T-helper 2 cell treated with Interferon-gamma antibody and Interleukin-4, amounts not matched to agents 5 μg/mL and 100 μg/mL, for 36 hours (primary cell): ENCODE data around the gene OR4N2.
"Not testable (repeated sequence)": the region's sequence is repeated elsewhere in the genome, so short reads cannot be mapped to it uniquely, and the experiment has no call there.

Experiments used
- DNase-seq: peaks from one replicate; pipeline ENCODE4 v3.0.0; 2021; ENCODE audit warnings: low spot score
- H3K27ac Mint-ChIP-seq: one replicate; pipeline ENCODE4 v1.8.0; 2021; ENCODE audit warnings: mild to moderate bottlenecking, mixed read lengths
- H3K27me3 Mint-ChIP-seq: one replicate; pipeline ENCODE4 v1.8.0; 2021; ENCODE audit warnings: low read depth, mixed read lengths
- H3K36me3 Mint-ChIP-seq: one replicate; pipeline ENCODE4 v1.8.0; 2021; ENCODE audit warnings: low read depth, mixed read lengths
- H3K4me1 Mint-ChIP-seq: one replicate; pipeline ENCODE4 v1.8.0; 2021; ENCODE audit warnings: low read depth, mixed read lengths
- H3K4me3 Mint-ChIP-seq: one replicate; pipeline ENCODE4 v1.8.0; 2022; ENCODE audit warnings: mild to moderate bottlenecking, moderate library complexity, mixed read lengths
- H3K9me3 Mint-ChIP-seq: one replicate; pipeline ENCODE4 v1.8.0; 2021; ENCODE audit warnings: mixed read lengths

The OR4N2 gene

GRCh38 chr14:19803470-19803869 is at the start of gene OR4N2:
OR4N2 (plus strand) TSS chr14:19803770; CDS start chr14:19827449, 23,679 bp downstream.
- not testable (repeated sequence) for H3K27me3 Mint-ChIP-seq, DNase-seq, H3K27ac Mint-ChIP-seq, H3K9me3 Mint-ChIP-seq, H3K4me3 Mint-ChIP-seq, H3K36me3 Mint-ChIP-seq, H3K4me1 Mint-ChIP-seq

DNA sequence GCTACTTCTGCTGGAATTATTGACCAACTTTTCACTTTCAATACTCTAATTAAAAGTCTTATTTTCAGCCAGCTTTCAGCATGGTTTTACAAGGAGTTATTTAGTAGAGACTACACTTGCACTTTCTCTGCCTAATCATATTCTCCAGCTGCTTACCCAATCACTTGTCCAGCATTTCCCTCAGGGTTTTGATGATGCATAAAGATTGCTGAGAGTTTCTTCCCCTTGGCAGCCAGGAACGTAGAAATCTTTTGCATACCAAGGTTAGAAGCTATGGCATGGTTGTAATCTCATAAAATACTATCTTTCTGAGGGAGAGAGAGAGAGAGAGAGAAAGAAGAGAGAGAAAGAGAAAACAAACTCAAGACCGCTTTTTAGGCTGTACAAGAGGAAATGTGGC is 49.4 kb upstream of the OR4N2 start:
- no peaks in the 10 kb centered on the region for H3K9me3 Mint-ChIP-seq
- H3K36me3 Mint-ChIP-seq: no peaks in the 10 kb centered on the region
- H3K27ac Mint-ChIP-seq: no peak overlapping the region
- no peak for DNase-seq
- H3K27me3 Mint-ChIP-seq: no peaks in the 10 kb centered on the region
- no peak overlapping the region for H3K4me3 Mint-ChIP-seq
- H3K4me1 Mint-ChIP-seq: no peaks in the 10 kb centered on the region

DNA sequence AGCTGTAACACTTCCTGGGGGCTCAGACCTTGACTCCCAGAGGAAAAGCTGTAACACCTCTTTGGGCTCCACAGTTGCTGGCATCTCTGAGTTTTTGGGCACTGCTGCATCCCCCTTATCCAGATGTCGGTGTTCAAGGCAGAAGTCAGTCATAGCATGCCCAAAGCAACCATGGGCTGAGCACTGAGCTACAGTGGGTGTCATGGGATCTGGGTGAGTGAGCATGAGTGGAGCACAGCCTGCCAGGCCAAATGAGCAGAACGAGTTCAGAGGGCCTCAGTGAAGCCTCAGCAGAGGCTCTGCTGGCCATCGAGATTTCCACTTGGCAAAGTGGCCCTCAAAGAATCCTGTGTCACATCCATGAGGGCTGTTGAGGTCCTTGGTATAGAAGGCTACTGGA is 32.1 kb upstream of the OR4N2 start:
- H3K27me3 Mint-ChIP-seq, H3K27ac Mint-ChIP-seq, H3K36me3 Mint-ChIP-seq, H3K4me3 Mint-ChIP-seq, DNase-seq, H3K4me1 Mint-ChIP-seq: not testable (repeated sequence)
- H3K9me3 Mint-ChIP-seq: peaks cover 23% of the 10 kb centered on the region

- Mint-ChIP-seq H3K27me3 (no peaks in the 10 kb centered on the region), H3K27ac (no peak overlapping the region), H3K9me3 (peaks cover 23% of the 10 kb centered on the region), H3K36me3 (no peaks in the 10 kb centered on the region), H3K4me1 (no peaks in the 10 kb centered on the region), H3K4me3 (no peak overlapping the region)
- DNase-seq: no peak
Observed at GRCh38 chr14:19771895-19772430, 31.6 kb upstream of the OR4N2 start.

DNA sequence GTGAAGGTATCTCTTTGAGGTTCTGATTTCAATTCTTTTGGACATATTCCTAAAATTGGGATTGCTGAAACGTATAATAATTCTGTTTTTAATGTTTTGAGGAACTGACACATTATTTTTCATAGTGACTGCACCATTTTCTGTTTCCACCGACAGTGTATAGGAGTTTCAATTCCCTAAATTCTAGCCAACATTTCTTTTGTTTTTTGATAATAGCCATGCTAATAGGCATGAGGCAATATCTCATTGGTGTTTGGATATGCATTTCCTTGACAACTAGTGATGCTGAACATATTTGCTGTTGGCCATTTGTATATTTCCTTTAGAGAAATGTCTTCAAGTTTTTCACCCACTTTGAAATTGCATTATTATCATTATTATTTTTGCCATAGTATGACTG is 31.1 kb upstream of the OR4N2 start:
- not testable (repeated sequence) for DNase-seq, H3K27me3 Mint-ChIP-seq, H3K36me3 Mint-ChIP-seq

GRCh38 chr14:19773204-19773603 is 30.4 kb upstream of the OR4N2 start, which contains the start of gene OR4M1:
OR4M1 (plus strand) TSS chr14:19773504; CDS start chr14:19780323, 6,819 bp downstream.
- not testable (repeated sequence) for DNase-seq, H3K4me1 Mint-ChIP-seq, H3K36me3 Mint-ChIP-seq, H3K27me3 Mint-ChIP-seq, H3K27ac Mint-ChIP-seq, H3K4me3 Mint-ChIP-seq
- H3K9me3 Mint-ChIP-seq: peaks cover 23% of the 10 kb centered on the region

More for the DNA sequence above, 31.1 kb upstream of the OR4N2 start:
- not testable (repeated sequence) for H3K4me3 Mint-ChIP-seq, H3K4me1 Mint-ChIP-seq, H3K27ac Mint-ChIP-seq
- peaks cover 23% of the 10 kb centered on the region for H3K9me3 Mint-ChIP-seq

DNA sequence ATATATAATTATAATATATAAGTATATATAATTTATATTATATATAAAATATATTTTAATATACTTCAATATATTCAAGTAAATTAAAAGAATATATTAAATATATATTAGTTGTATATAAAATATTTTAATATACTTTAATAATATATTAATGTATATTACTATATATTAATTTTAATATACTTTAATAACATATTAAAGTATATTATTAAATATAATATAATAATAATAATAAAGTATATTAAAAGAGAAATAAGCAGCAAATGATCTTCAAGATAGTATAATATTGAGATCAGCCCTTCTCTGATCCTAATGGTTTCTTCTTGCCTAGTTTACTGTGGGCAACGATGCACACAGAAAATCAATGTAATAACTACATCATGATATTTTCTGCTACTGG is 28.0 kb upstream of the OR4N2 start:
- no peak overlapping the region for H3K4me3 Mint-ChIP-seq
- H3K4me1 Mint-ChIP-seq: no peaks in the 10 kb centered on the region
- peaks cover 16% of the 10 kb centered on the region for H3K9me3 Mint-ChIP-seq
- no peaks in the 10 kb centered on the region for H3K36me3 Mint-ChIP-seq
- no peaks in the 10 kb centered on the region for H3K27me3 Mint-ChIP-seq
- H3K27ac Mint-ChIP-seq: no peak overlapping the region
- DNase-seq: no peak

DNA sequence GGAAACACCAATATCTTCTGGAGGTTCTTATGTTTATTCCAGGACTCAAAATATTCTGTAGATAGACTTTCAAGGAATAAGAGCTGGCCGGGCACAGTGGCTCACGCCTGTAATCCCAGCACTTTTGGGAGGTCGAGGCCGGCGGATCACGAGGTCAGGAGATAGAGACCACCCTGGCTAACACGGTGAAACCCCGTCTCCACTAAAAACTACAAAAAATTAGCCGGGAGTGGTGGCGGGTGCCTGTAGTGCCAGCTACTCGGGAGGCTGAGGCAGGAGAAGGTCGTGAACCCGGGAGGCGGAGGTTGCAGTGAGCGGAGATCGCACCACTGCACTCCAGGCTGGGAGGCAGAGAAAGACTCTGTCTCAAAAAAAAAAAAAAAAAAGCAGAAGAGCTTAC is 17.7 kb upstream of the OR4N2 start:
- not testable (repeated sequence) for H3K4me1 Mint-ChIP-seq, H3K27ac Mint-ChIP-seq, H3K9me3 Mint-ChIP-seq, H3K4me3 Mint-ChIP-seq, H3K27me3 Mint-ChIP-seq, H3K36me3 Mint-ChIP-seq, DNase-seq

GRCh38 chr14:19787318-19787717 is 16.3 kb upstream of the OR4N2 start:
- H3K36me3 Mint-ChIP-seq, H3K4me1 Mint-ChIP-seq, DNase-seq, H3K9me3 Mint-ChIP-seq, H3K4me3 Mint-ChIP-seq, H3K27me3 Mint-ChIP-seq, H3K27ac Mint-ChIP-seq: not testable (repeated sequence)

GRCh38 chr14:19788150-19788549 is 15.4 kb upstream of the OR4N2 start:
- not testable (repeated sequence) for H3K4me3 Mint-ChIP-seq, H3K36me3 Mint-ChIP-seq, H3K4me1 Mint-ChIP-seq, H3K9me3 Mint-ChIP-seq, H3K27ac Mint-ChIP-seq, DNase-seq, H3K27me3 Mint-ChIP-seq

GRCh38 chr14:19796520-19797108 is 7.0 kb upstream of the OR4N2 start:
- not testable (repeated sequence) for H3K36me3 Mint-ChIP-seq, H3K4me1 Mint-ChIP-seq, H3K4me3 Mint-ChIP-seq, H3K27me3 Mint-ChIP-seq, H3K27ac Mint-ChIP-seq, DNase-seq, H3K9me3 Mint-ChIP-seq

DNA sequence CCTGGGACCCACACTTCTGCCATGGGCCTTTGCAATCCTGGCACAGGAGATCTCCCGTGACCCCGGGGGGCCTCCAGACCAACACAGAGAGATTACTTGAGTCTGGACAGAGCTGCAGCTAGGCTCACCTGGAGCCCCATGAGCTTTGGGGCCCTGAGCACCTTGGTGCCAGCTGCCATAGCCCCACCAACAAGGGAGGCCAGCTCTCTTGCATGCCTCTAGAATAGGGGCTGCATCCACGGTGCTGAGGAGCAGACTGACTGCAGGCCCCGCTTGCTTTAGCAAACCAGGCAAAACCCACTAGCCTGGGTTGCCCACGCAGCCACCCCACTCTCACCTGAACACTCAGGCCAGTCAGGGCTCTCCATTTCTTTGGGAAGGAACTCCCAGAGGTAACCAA is 3.7 kb upstream of the OR4N2 start:
- Mint-ChIP-seq H3K4me3 (no peak overlapping the region), H3K27ac (no peak overlapping the region), H3K4me1 (no peaks in the 10 kb centered on the region), H3K27me3 (no peaks in the 10 kb centered on the region), H3K9me3 (peaks cover 4% of the 10 kb centered on the region), H3K36me3 (no peaks in the 10 kb centered on the region)
- DNase-seq: no peak

DNA sequence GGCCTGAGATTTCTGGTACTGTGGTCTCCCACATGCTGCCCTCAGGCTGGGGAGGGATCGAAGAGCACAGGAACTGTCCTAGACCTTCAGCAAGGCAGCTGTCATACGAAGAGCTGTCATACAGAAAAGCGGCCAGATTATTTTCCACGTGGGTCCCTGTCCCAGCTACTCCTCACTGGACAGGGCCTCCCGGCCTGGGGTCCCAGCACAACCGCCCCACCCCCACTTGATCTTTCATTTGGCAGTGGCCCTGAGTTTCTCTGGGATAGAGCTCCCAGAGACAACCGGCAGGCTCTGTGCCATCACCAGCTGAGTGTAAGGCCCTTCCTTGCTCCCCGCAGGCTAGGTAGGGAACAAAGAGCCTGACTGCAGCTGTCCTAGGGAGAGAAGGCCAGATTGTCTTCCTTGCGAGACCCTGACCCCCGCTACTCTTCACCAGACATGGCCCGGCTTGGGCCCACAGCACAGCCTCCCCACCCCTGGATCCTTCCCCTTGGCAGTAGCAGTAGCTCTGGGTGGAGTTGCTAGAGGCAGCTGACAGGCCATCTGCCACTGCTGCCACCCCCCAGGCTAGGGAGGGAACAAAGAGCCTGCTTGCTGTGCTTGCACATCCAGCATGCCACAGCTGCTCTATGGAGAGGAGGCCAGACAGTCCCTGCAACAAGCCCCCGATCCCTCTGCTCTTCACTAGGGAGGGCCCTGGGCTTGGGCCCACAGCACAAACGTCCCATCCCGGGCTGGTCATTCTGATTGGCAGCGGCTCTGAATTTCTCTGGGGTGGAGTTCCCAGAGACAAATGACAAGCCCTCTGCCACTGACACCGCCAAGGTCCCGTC is 3.1 kb upstream of the OR4N2 start:
- H3K4me3 Mint-ChIP-seq: no peak overlapping the region
- DNase-seq: no peak

GRCh38 chr14:19801118-19801464 is 2.5 kb upstream of the OR4N2 start:
- Mint-ChIP-seq H3K27me3 (no peaks in the 10 kb centered on the region), H3K27ac (no peak overlapping the region), H3K4me3 (no peak overlapping the region), H3K9me3 (peaks cover 4% of the 10 kb centered on the region), H3K36me3 (no peaks in the 10 kb centered on the region), H3K4me1 (no peaks in the 10 kb centered on the region)
- no peak for DNase-seq

More for the DNA sequence above, 3.1 kb upstream of the OR4N2 start:
- Mint-ChIP-seq H3K27me3 (no peaks in the 10 kb centered on the region), H3K36me3 (no peaks in the 10 kb centered on the region), H3K9me3 (peaks cover 4% of the 10 kb centered on the region), H3K4me1 (no peaks in the 10 kb centered on the region), H3K27ac (no peak overlapping the region)
